Renal pelvis (tissue), 4 donors: ENCODE results near the gene ZBTB20. TPM values are rescaled to one million over a fixed set of nuclear protein-coding genes. Genes with fewer than 3 reads are reported as not detected.

Source experiments
- DNase-seq: peaks from one replicate; pipeline ENCODE4 v3.0.0-alpha.2; 2013
- polyA plus RNA-seq, 3 donors: library from polyadenylated mRNA; unstranded; fragments of 120-200 nt; gene quantifications; one replicate each; pipeline ENCODE4 v1.2.1, GENCODE V29; 2013; ENCODE audit not compliant: insufficient read length in 3 of 3

ZBTB20 gene
- polyA plus RNA-seq, 3 donors, result 4.4 to 6.3 (median 5.9) TPM

- DNase-seq, result no peak
These were observed 700.5 kb downstream of the ZBTB20 start for GRCh38 chr3:114446600-114446999.

- no peak for DNase-seq
These were observed 701.9 kb downstream of the ZBTB20 start for GRCh38 chr3:114445233-114445632.

- no peak for DNase-seq
These were observed 702.9 kb downstream of the ZBTB20 start for GRCh38 chr3:114444216-114444615.

GRCh38 chr3:114442246-114442645 lies 704.8 kb downstream of the ZBTB20 start:
- DNase-seq, result no peak

- DNase-seq, result no peak
These were observed 705.7 kb downstream of the ZBTB20 start for GRCh38 chr3:114441386-114441785.

- no peak for DNase-seq
These were observed 706.4 kb downstream of the ZBTB20 start for GRCh38 chr3:114440700-114441099.

GRCh38 chr3:114439284-114439683 lies 707.8 kb downstream of the ZBTB20 start:
- no peak for DNase-seq

GRCh38 chr3:114437897-114438296 lies 709.2 kb downstream of the ZBTB20 start:
- no peak for DNase-seq

- no peak for DNase-seq
These were observed 710.9 kb downstream of the ZBTB20 start for GRCh38 chr3:114436182-114436581.

- DNase-seq, result no peak
These were observed 711.5 kb downstream of the ZBTB20 start for GRCh38 chr3:114435386-114436115.

GRCh38 chr3:114432310-114432709 lies 714.8 kb downstream of the ZBTB20 start:
- no peak for DNase-seq

GRCh38 chr3:114428044-114428595 lies 719.0 kb downstream of the ZBTB20 start:
- no peak for DNase-seq

- no peak for DNase-seq
These were observed 719.6 kb downstream of the ZBTB20 start for GRCh38 chr3:114427285-114428043.

- DNase-seq, result no peak
These were observed 722.8 kb downstream of the ZBTB20 start for GRCh38 chr3:114424337-114424736.

GRCh38 chr3:114421204-114421603 lies 725.9 kb downstream of the ZBTB20 start:
- DNase-seq, result no peak

- DNase-seq, result no peak
These were observed 727.0 kb downstream of the ZBTB20 start for GRCh38 chr3:114420072-114420471.

GRCh38 chr3:114418724-114419543 lies 728.2 kb downstream of the ZBTB20 start:
- DNase-seq, result no peak

- no peak for DNase-seq
These were observed 729.0 kb downstream of the ZBTB20 start for GRCh38 chr3:114418107-114418506.

GRCh38 chr3:114417675-114418074 lies 729.4 kb downstream of the ZBTB20 start:
- no peak for DNase-seq

GRCh38 chr3:114417265-114417664 lies 729.8 kb downstream of the ZBTB20 start:
- DNase-seq, result no peak

- DNase-seq, result no peak
These were observed 735.0 kb downstream of the ZBTB20 start for GRCh38 chr3:114411811-114412803.
